Cardiac muscle cell (in vitro differentiated cells and primary cell): ENCODE results near the gene KRT15. TPM values are rescaled to one million over a fixed set of nuclear protein-coding genes. Genes with fewer than 3 reads are reported as not detected.

Experiments used
- polyA plus RNA-seq: library from polyadenylated mRNA; unstranded; fragments of >200 nt; fragmentation: Nextera tagmentation; extraction: Ambion mirVana; gene quantifications from 2 replicates; pipeline ENCODE4 v1.2.1, GENCODE V29; 2016
- total RNA-seq: library from RNA; depleted of rRNA; stranded (reverse); fragments of >200 nt; gene quantifications from 2 replicates; pipeline ENCODE4 v1.2.3, GENCODE V29; 2016

KRT15 gene
- total and polyA plus RNA-seq, 2 experiments from 2014 or later = 0.09 TPM; not detected in 1

Other genes starting within 250 kb of the KRT15 start
- gene KRTAP9-7, start 243.2 kb downstream of the KRT15 start, total RNA-seq = not detected in 2 replicates
- gene KRTAP9-7, start 243.2 kb downstream of the KRT15 start, polyA plus RNA-seq = not detected in 2 replicates
- gene KRTAP29-1, start 216.0 kb downstream of the KRT15 start, total RNA-seq = not detected in 2 replicates
- gene KRTAP29-1, start 216.0 kb downstream of the KRT15 start, polyA plus RNA-seq = not detected in 2 replicates
- not detected in 2 replicates for gene KRTAP16-1, start 209.6 kb downstream of the KRT15 start, total RNA-seq
- not detected in 2 replicates for gene KRTAP16-1, start 209.6 kb downstream of the KRT15 start, polyA plus RNA-seq
- gene KRTAP17-1, start 203.2 kb downstream of the KRT15 start, total RNA-seq = not detected in 2 replicates
- gene KRTAP17-1, start 203.2 kb downstream of the KRT15 start, polyA plus RNA-seq = not detected in 2 replicates
- not detected in 2 replicates for gene KRT33A, start 168.1 kb downstream of the KRT15 start, total RNA-seq
- gene KRT33A, start 168.1 kb downstream of the KRT15 start, polyA plus RNA-seq = not detected in 2 replicates
- gene KRT33B, start 149.1 kb downstream of the KRT15 start, total RNA-seq = not detected in 2 replicates
- not detected in 2 replicates for gene KRT33B, start 149.1 kb downstream of the KRT15 start, polyA plus RNA-seq
- not detected in 2 replicates for gene KRT34, start 136.6 kb downstream of the KRT15 start, total RNA-seq
- not detected in 2 replicates for gene KRT34, start 136.6 kb downstream of the KRT15 start, polyA plus RNA-seq
- not detected in 2 replicates for gene KRT31, start 121.3 kb downstream of the KRT15 start, total RNA-seq
- not detected in 2 replicates for gene KRT31, start 121.3 kb downstream of the KRT15 start, polyA plus RNA-seq
- gene KRT37, start 94.3 kb downstream of the KRT15 start, total RNA-seq = not detected in 2 replicates
- gene KRT37, start 94.3 kb downstream of the KRT15 start, polyA plus RNA-seq = not detected in 2 replicates
- not detected in 2 replicates for gene KRT38, start 77.9 kb downstream of the KRT15 start, total RNA-seq
- not detected in 2 replicates for gene KRT38, start 77.9 kb downstream of the KRT15 start, polyA plus RNA-seq
- gene KRT32, start 51.5 kb downstream of the KRT15 start, total RNA-seq = not detected in 2 replicates
- gene KRT32, start 51.5 kb downstream of the KRT15 start, polyA plus RNA-seq = not detected in 2 replicates
- not detected in 2 replicates for gene KRT35, start 37.7 kb downstream of the KRT15 start, total RNA-seq
- gene KRT35, start 37.7 kb downstream of the KRT15 start, polyA plus RNA-seq = not detected in 2 replicates
- gene KRT36, start 29.0 kb downstream of the KRT15 start, total RNA-seq = not detected in 2 replicates
- gene KRT36, start 29.0 kb downstream of the KRT15 start, polyA plus RNA-seq = not detected in 2 replicates
- gene KRT13, start 13.3 kb downstream of the KRT15 start, total RNA-seq = not detected in 2 replicates
- gene KRT13, start 13.3 kb downstream of the KRT15 start, polyA plus RNA-seq = not detected in 2 replicates
- 303 and 522 TPM in 2 replicates for gene KRT19, start 9.4 kb upstream of the KRT15 start, total RNA-seq
- 270 and 501 TPM in 2 replicates for gene KRT19, start 9.4 kb upstream of the KRT15 start, polyA plus RNA-seq
- not detected in 2 replicates for gene KRT9, start 53.2 kb upstream of the KRT15 start, total RNA-seq
- gene KRT9, start 53.2 kb upstream of the KRT15 start, polyA plus RNA-seq = not detected in 2 replicates
- not detected in 2 replicates for gene KRT14, start 68.0 kb upstream of the KRT15 start, total RNA-seq
- gene KRT14, start 68.0 kb upstream of the KRT15 start, polyA plus RNA-seq = 0.20 TPM in 1 of 2 replicates, not detected in the other
- not detected in 2 replicates for gene KRT16, start 93.9 kb upstream of the KRT15 start, total RNA-seq
- 0.16 TPM in 1 of 2 replicates, not detected in the other for gene KRT16, start 93.9 kb upstream of the KRT15 start, polyA plus RNA-seq
- not detected in 2 replicates for gene KRT17, start 105.7 kb upstream of the KRT15 start, total RNA-seq
- 1.2 TPM in 1 of 2 replicates, not detected in the other for gene KRT17, start 105.7 kb upstream of the KRT15 start, polyA plus RNA-seq
- 153 and 285 TPM in 2 replicates for gene EIF1, start 170.0 kb upstream of the KRT15 start, total RNA-seq
- 726 and 784 TPM in 2 replicates for gene EIF1, start 170.0 kb upstream of the KRT15 start, polyA plus RNA-seq
- gene GAST, start 193.4 kb upstream of the KRT15 start, total RNA-seq = not detected in 2 replicates
- gene GAST, start 193.4 kb upstream of the KRT15 start, polyA plus RNA-seq = not detected in 2 replicates
- gene HAP1, start 215.8 kb upstream of the KRT15 start, total RNA-seq = 0.98 and 1.8 TPM in 2 replicates
- 0.80 and 2.1 TPM in 2 replicates for gene HAP1, start 215.8 kb upstream of the KRT15 start, polyA plus RNA-seq